GM12874 (cell line): ENCODE data around the gene TTC28.

Experiments used
- CTCF ChIP-seq: IDR thresholded peaks from 2 replicates; pipeline ENCODE4 v1.5.1; 2011; ENCODE audit warnings: low read depth, mild to moderate bottlenecking, control low read depth, low read length, moderate library complexity; ENCODE audit not compliant: insufficient read depth

The TTC28 gene

GRCh38 chr22:28464127-28464526 lies 215.5 kb downstream of the TTC28 start:
- TF ChIP-seq CTCF, result no peak

- TF ChIP-seq CTCF, result no peak
These were observed 216.7 kb downstream of the TTC28 start for GRCh38 chr22:28462901-28463300.

- no peak for TF ChIP-seq CTCF
These were observed 217.6 kb downstream of the TTC28 start for GRCh38 chr22:28462041-28462440.

- no peak for TF ChIP-seq CTCF
These were observed 225.1 kb downstream of the TTC28 start for GRCh38 chr22:28454431-28455064.

- TF ChIP-seq CTCF, result no peak
These were observed 229.5 kb downstream of the TTC28 start for GRCh38 chr22:28450109-28450508.

- TF ChIP-seq CTCF, result no peak
These were observed 230.6 kb downstream of the TTC28 start for GRCh38 chr22:28449041-28449440.

GRCh38 chr22:28448625-28449024 lies 231.0 kb downstream of the TTC28 start:
- no peak for TF ChIP-seq CTCF
